ENCODE results near the gene PDAP1. TPM values are rescaled to one million over a fixed set of nuclear protein-coding genes. Genes with fewer than 3 reads are reported as not detected.

Gene PDAP1
- polyA plus RNA-seq, 1 donor (not counting 4 experiments of a cell fraction or from before 2014, with no cell fraction given): 99.1 TPM

- TF ChIP-seq EZH2 (IDR thresholded peaks at IDR 0.05; ENCODE audit: low read length) (no peak), CTCF (optimal IDR thresholded peaks at IDR 0.05 in 1 of 3, IDR thresholded peaks at IDR 0.05 in 1 of 3, conservative IDR thresholded peaks at IDR 0.05 in 1 of 3; ENCODE audit: extremely low read depth in 1 of 3, insufficient read depth in 2 of 3, low read length in 3 of 3) (no peak)
- Histone ChIP-seq H3K4me3 (ENCODE audit: control insufficient read depth in 2 of 3, extremely low read depth in 1 of 3, insufficient read depth in 2 of 3, low read depth in 1 of 3, low read length in 3 of 3) (no peak overlapping the region), H3K36me3 (ENCODE audit: control insufficient read depth in 2 of 2, extremely low read depth in 1 of 2, insufficient read depth in 2 of 2, low read length in 2 of 2) (peaks cover 47 to 52% of the 10 kb centered on the region in 2 experiments)
Measured at GRCh38 chr7:99393355-99394187, 14.8 kb downstream of the PDAP1 start.

GRCh38 chr7:99392659-99393354 lies 15.6 kb downstream of the PDAP1 start:
- Histone ChIP-seq H3K27ac (ENCODE audit: control insufficient read depth, insufficient read depth, low read length) (peak overlapping the region; percentile 43), H3K27me3 (ENCODE audit: control insufficient read depth, extremely low read depth, insufficient read depth, low read length) (no peaks in the 10 kb centered on the region), H3K4me3 (ENCODE audit: control insufficient read depth in 2 of 3, extremely low read depth in 1 of 3, insufficient read depth in 2 of 3, low read depth in 1 of 3, low read length in 3 of 3) (peak overlapping the region in 1 of 3 experiments; percentile 38), H3K9me1 (ENCODE audit: control insufficient read depth, extremely low read depth, insufficient read depth, low read length) (no peaks in the 10 kb centered on the region), H3K36me3 (ENCODE audit: control insufficient read depth in 2 of 2, extremely low read depth in 1 of 2, insufficient read depth in 2 of 2, low read length in 2 of 2) (peaks cover 45 to 59% of the 10 kb centered on the region in 2 experiments), H3K4me1 (ENCODE audit: control insufficient read depth, extremely low read depth, insufficient read depth, low read length) (peaks cover 8% of the 10 kb centered on the region), H2AFZ (ENCODE audit: control insufficient read depth, low read length) (no peak overlapping the region), H3K9me3 (ENCODE audit: control insufficient read depth, low read depth, low read length) (no peaks in the 10 kb centered on the region), H4K20me1 (ENCODE audit: control insufficient read depth, extremely low read depth, insufficient read depth, low read length) (peaks cover 39% of the 10 kb centered on the region), H3K9ac (ENCODE audit: control insufficient read depth, extremely low read depth, insufficient read depth, low read length) (peak overlapping the region; percentile 33), H3K79me2 (ENCODE audit: control insufficient read depth, insufficient read depth, low read length) (peaks cover 6% of the 10 kb centered on the region), H3K4me2 (ENCODE audit: control insufficient read depth, extremely low read depth, insufficient read depth, low read depth, low read length) (peak overlapping the region; percentile 41)
- DNase-seq (ENCODE audit: low read depth, low spot score): no peak
- peak; percentile 17 for FAIRE-seq
- no peak for TF ChIP-seq EZH2 (IDR thresholded peaks at IDR 0.05; ENCODE audit: low read length)
- TF ChIP-seq CTCF (optimal IDR thresholded peaks at IDR 0.05 in 1 of 3, IDR thresholded peaks at IDR 0.05 in 1 of 3, conservative IDR thresholded peaks at IDR 0.05 in 1 of 3; ENCODE audit: extremely low read depth in 1 of 3, insufficient read depth in 2 of 3, low read length in 3 of 3): no peak
- dilution Hi-C loops (cut with MboI; ENCODE audit: extremely low pct_ligation_motif_present, low sequenced_read_pairs): no loop called here

More at GRCh38 chr7:99393355-99394187, 14.8 kb downstream of the PDAP1 start:
- Histone ChIP-seq H3K4me2 (ENCODE audit: control insufficient read depth, extremely low read depth, insufficient read depth, low read depth, low read length) (peak overlapping the region; percentile 41), H3K79me2 (ENCODE audit: control insufficient read depth, insufficient read depth, low read length) (peaks cover 6% of the 10 kb centered on the region), H3K9ac (ENCODE audit: control insufficient read depth, extremely low read depth, insufficient read depth, low read length) (peak overlapping the region; percentile 22), H3K27me3 (ENCODE audit: control insufficient read depth, extremely low read depth, insufficient read depth, low read length) (no peaks in the 10 kb centered on the region), H2AFZ (ENCODE audit: control insufficient read depth, low read length) (no peak overlapping the region), H4K20me1 (ENCODE audit: control insufficient read depth, extremely low read depth, insufficient read depth, low read length) (peaks cover 39% of the 10 kb centered on the region), H3K4me1 (ENCODE audit: control insufficient read depth, extremely low read depth, insufficient read depth, low read length) (peaks cover 8% of the 10 kb centered on the region), H3K9me3 (ENCODE audit: control insufficient read depth, low read depth, low read length) (no peaks in the 10 kb centered on the region), H3K27ac (ENCODE audit: control insufficient read depth, insufficient read depth, low read length) (no peak overlapping the region), H3K9me1 (ENCODE audit: control insufficient read depth, extremely low read depth, insufficient read depth, low read length) (no peaks in the 10 kb centered on the region)
- dilution Hi-C loops (cut with MboI; ENCODE audit: extremely low pct_ligation_motif_present, low sequenced_read_pairs): no loop called here
- DNase-seq (ENCODE audit: low read depth, low spot score) (no peak), FAIRE-seq (no peak)
